ENCODE data around the gene JPH4. TPM values are rescaled to one million over a fixed set of nuclear protein-coding genes. Genes with fewer than 3 reads are reported as not detected.
A peak's percentile ranks its signal among the peaks of the same experiment; 100 is the strongest.

Gene JPH4
- total RNA-seq, 1 donor from 2014 or later, result 6.2 TPM

DNA sequence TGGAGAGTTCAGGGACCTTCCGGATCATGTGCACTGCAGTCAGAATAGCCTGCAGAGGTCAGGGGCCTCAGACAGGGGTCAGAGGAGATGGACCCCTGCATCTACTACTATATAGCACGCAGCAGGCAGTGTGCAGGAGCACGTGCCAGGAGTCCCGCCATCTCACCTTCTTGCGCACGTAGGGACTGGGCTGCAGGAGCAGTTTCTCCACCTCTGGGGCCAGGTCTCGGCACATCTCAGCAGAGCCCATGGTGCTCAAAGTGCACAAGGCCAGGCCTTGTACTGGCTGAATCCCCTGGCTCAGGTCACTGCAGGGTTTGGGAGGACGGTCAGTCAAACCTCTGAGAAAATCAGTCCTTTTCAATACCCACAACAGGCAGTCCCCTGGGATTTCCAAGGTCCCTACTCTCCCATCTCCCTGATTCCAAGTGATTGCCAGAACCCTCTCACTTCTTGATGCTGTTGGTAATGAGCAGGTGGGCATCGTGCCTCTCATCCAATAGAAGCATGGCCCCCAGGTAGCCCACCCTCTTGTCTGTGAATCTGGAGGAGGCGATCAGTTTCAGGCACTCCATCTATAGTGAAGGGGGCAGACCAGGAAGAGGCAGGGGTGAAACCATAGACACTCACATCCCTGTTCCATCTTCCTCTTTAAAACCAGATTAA, 12.3 kb downstream of the JPH4 start:
- Histone ChIP-seq H3K9me3 (no peaks in the 10 kb centered on the region), H3K27me3 (no peaks in the 10 kb centered on the region), H3K4me3 (no peak overlapping the region), H3K36me3 (peaks cover 30% of the 10 kb centered on the region), H3K27ac (peak overlapping the region; percentile 79), H3K4me1 (peaks cover 16% of the 10 kb centered on the region)
- DNase-seq (peak; percentile 46), ATAC-seq (no peak)
- intact Hi-C loops (cut with DNase I), result no loop called here
- TF ChIP-seq CTCF (IDR thresholded peaks at IDR 0.05), result no peak

- peaks cover 16% of the 10 kb centered on the region for H3K4me1 ChIP-seq
- no peaks in the 10 kb centered on the region for H3K9me3 ChIP-seq
- peaks cover 35% of the 10 kb centered on the region for H3K36me3 ChIP-seq
- H3K4me3 ChIP-seq, result no peak overlapping the region
- H3K27ac ChIP-seq, result no peak overlapping the region
- intact Hi-C loops (cut with DNase I), result no loop called here
- ATAC-seq (no peak), DNase-seq (no peak)
- no peak for TF ChIP-seq CTCF (IDR thresholded peaks at IDR 0.05)
- no peaks in the 10 kb centered on the region for H3K27me3 ChIP-seq
Measured at GRCh38 chr14:23565626-23566025, 13.0 kb downstream of the JPH4 start.

DNA sequence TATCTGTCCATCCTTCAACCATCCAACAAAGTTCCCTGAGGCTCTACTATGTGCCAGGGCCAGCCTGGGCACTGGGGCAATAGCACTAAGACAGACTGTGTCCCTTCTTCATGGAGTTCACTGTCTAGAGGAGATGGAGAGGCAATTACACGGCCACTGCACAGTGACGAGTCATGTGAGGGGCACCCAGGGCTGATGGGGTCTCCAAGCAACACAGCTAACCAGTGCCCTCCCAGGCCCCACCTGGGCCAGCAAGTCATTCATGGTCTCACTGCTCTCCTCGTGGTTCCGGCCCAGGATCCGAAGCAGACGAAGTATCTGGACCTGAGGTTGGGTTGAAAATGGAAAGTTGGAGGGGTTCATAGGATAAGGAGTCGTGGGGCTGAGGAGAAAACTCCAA, 13.7 kb downstream of the JPH4 start:
- intact Hi-C loops (cut with DNase I), result loop anchor here (5.0 kb wide), 1 partner anchor 88 kb away; no protein-coding TSS in a partner anchor
- no peak for ATAC-seq
- H3K36me3 ChIP-seq, result peaks cover 42% of the 10 kb centered on the region
- H3K4me1 ChIP-seq, result peaks cover 16% of the 10 kb centered on the region
- DNase-seq, result no peak
- no peaks in the 10 kb centered on the region for H3K27me3 ChIP-seq
- H3K9me3 ChIP-seq, result no peaks in the 10 kb centered on the region
- no peak for TF ChIP-seq CTCF (IDR thresholded peaks at IDR 0.05)
- no peak overlapping the region for H3K27ac ChIP-seq
- H3K4me3 ChIP-seq, result no peak overlapping the region

- no peak for TF ChIP-seq CTCF (IDR thresholded peaks at IDR 0.05)
- DNase-seq, result no peak
- Histone ChIP-seq H3K36me3 (peaks cover 46% of the 10 kb centered on the region), H3K27ac (no peak overlapping the region), H3K9me3 (no peaks in the 10 kb centered on the region), H3K4me1 (peaks cover 16% of the 10 kb centered on the region), H3K4me3 (no peak overlapping the region), H3K27me3 (no peaks in the 10 kb centered on the region)
- no peak for ATAC-seq
- intact Hi-C loops (cut with DNase I), result loop anchor here (5.0 kb wide), 1 partner anchor 87 kb away; no protein-coding TSS in a partner anchor
Measured at GRCh38 chr14:23564181-23564812, 14.3 kb downstream of the JPH4 start.

DNA sequence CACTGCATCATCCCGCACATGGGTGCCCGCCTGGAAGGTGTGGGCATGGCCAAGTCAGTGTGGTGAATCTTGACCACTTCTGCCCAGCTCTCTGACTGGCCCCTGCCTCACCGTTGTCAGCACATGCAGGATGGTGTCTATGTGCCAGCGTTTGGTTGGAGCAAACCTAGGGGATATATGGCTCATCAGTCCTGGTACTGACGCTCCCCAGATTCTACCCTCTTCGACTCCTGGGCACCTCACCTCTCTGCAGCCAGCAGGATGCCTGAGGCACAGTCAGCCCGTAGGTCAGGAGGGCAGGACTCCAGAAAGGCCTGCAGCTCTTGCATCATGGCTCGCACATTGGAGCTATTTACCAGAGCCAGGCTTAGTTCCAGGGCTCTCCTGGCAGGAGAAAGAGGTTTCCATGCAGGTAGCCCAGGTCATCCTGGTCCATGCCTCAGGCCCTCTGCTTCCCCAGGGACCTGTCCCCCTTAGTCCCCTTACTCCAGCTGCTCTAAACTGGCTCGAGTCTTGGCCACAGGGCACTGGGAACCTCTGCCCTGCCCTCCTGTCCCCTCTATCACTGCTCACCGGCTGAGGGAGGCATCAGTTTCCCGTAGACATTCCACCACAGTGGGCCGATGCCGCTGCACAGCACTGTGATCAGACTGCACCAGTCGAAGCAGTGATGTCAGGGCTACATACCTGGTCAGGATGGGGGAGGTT, 15.0 kb downstream of the JPH4 start:
- TF ChIP-seq CTCF (IDR thresholded peaks at IDR 0.05), result no peak
- H3K4me3 ChIP-seq, result no peak overlapping the region
- intact Hi-C loops (cut with DNase I), result loop anchor here (5.0 kb wide), 1 partner anchor 86 kb away; no protein-coding TSS in a partner anchor
- H3K9me3 ChIP-seq, result no peaks in the 10 kb centered on the region
- DNase-seq (no peak), ATAC-seq (no peak)
- peaks cover 16% of the 10 kb centered on the region for H3K4me1 ChIP-seq
- H3K27ac ChIP-seq, result no peak overlapping the region
- peaks cover 53% of the 10 kb centered on the region for H3K36me3 ChIP-seq
- H3K27me3 ChIP-seq, result no peaks in the 10 kb centered on the region
